ENCODE data around the gene IGLON5. TPM values are rescaled to one million over a fixed set of nuclear protein-coding genes. Genes with fewer than 3 reads are reported as not detected.

Gene IGLON5
- total RNA-seq, 2 experiments from 2014 or later = not detected

DNA sequence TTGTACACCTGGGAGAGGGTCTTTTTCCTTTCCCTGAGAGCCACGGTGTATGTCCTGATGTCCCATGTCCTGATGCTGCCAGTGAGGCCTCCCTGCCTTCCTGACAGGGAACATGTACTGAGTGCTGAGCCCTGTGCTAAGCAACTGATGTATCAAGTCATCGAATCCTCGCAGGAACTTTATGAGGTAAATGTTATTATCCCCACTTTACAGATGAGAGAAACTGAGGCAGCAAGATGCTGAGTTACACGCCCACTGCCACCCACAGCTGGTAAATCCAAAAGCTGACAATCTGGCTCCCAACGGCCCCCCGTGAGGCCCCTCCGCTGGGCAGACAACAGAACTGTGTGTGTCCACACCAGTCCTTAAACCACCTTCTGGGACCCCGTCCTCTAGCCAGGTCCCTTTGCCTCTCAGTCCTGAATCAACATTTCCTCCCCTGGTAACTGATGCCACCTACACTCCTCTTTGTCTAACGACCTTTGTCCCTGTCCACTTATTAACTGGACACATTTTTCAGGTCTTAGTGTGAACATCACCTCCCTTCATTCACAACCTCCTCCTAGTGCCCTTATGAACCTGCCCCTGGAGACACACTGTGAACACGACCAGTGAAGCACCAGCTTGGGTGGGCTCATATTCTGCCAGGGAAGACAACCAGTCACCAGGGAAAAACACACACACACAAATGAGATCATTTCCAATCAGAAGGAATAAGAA lies 35.9 kb downstream of the IGLON5 start:
- H3K36me3 ChIP-seq (ENCODE audit: insufficient read depth, low read length) = no peaks in the 10 kb centered on the region
- DNase-seq (ENCODE audit: low spot score) = no peak
- H3K27ac ChIP-seq (ENCODE audit: low read depth, low read length, poor library complexity, severe bottlenecking) = no peak overlapping the region
- no TSS peak for BruUV-seq (replicated peaks)
- H3K79me2 ChIP-seq (ENCODE audit: insufficient read depth, low read depth, low read length) = no peaks in the 10 kb centered on the region
- ChIA-PET CTCF (ENCODE audit: unreplicated experiment) (no interaction called here), POLR2A (no interaction called here)
- H3K4me2 ChIP-seq (ENCODE audit: low read length) = no peak overlapping the region
- no peaks in the 10 kb centered on the region for H4K20me1 ChIP-seq (ENCODE audit: insufficient read depth, low read length)
- H3K4me3 ChIP-seq (ENCODE audit: low read depth, low read length, poor library complexity, severe bottlenecking) = no peak overlapping the region
- TF ChIP-seq, protein P1, sequence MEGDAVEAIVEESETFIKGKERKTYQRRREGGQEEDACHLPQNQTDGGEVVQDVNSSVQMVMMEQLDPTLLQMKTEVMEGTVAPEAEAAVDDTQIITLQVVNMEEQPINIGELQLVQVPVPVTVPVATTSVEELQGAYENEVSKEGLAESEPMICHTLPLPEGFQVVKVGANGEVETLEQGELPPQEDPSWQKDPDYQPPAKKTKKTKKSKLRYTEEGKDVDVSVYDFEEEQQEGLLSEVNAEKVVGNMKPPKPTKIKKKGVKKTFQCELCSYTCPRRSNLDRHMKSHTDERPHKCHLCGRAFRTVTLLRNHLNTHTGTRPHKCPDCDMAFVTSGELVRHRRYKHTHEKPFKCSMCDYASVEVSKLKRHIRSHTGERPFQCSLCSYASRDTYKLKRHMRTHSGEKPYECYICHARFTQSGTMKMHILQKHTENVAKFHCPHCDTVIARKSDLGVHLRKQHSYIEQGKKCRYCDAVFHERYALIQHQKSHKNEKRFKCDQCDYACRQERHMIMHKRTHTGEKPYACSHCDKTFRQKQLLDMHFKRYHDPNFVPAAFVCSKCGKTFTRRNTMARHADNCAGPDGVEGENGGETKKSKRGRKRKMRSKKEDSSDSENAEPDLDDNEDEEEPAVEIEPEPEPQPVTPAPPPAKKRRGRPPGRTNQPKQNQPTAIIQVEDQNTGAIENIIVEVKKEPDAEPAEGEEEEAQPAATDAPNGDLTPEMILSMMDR (conservative IDR thresholded peaks at IDR 0.05; ENCODE audit: low read length) = no peak
- no peak for TF ChIP-seq EZH2phosphoT487 (IDR thresholded peaks at IDR 0.05; ENCODE audit: borderline replicate concordance, low read depth, low read length)
- H3K9me2 ChIP-seq (ENCODE audit: insufficient read depth, low read length) = no peaks in the 10 kb centered on the region
- no peaks in the 10 kb centered on the region for H3K4me1 ChIP-seq (ENCODE audit: insufficient read depth, low read length, poor library complexity, severe bottlenecking)
- H3K9me3 ChIP-seq (ENCODE audit: low read length) = no peaks in the 10 kb centered on the region
- no peak overlapping the region for H2AFZ ChIP-seq (ENCODE audit: low read length)
- intact Hi-C loops (cut with micrococcal nuclease; ENCODE audit: unreplicated experiment) = no loop called here

DNA sequence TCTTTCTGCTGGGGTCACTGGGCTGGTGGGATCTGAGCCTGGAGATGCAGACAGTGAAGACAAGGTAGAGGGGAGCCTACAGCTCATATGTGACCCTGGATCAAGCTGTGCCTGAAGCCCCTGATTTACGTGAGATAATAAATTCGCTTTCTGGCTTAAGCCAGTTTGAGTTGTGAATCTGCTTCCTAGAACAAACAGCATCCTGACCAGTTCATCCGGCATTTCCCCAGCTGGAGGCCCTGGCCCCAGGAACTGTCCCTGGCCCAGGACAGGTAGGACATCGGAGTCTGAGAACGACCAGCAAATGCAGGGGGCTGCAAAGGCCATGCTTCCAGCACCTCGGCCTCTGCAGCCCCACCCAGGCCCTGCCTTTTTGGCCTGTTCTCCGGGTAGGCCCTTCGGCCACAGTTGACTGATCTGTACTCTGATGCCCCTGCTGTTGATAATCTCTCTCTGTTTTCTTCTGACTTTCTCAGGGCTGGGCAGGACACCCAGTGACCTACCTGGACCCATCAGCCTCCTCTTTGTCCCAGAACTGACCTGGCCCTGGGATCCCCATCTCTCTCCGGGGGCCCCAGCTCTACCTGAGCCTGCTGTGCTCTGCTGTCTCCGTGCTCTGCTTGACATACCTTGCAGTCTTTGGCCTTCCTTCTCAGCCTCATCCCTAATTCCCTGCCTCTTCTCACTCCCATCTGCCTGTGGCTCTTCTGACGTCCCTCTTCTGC lies 40.0 kb downstream of the IGLON5 start:
- POLR2A ChIA-PET = no interaction called here
- H3K4me2 ChIP-seq (ENCODE audit: low read length) = no peak overlapping the region
- no peak overlapping the region for H3K27ac ChIP-seq (ENCODE audit: low read depth, low read length, poor library complexity, severe bottlenecking)
- TF ChIP-seq, protein P1 (conservative IDR thresholded peaks at IDR 0.05; ENCODE audit: low read length) = no peak
- no peak for TF ChIP-seq EZH2phosphoT487 (IDR thresholded peaks at IDR 0.05; ENCODE audit: borderline replicate concordance, low read depth, low read length)
- CTCF ChIA-PET (ENCODE audit: unreplicated experiment) = no interaction called here
- no peaks in the 10 kb centered on the region for H3K36me3 ChIP-seq (ENCODE audit: insufficient read depth, low read length)
- H2AFZ ChIP-seq (ENCODE audit: low read length) = no peak overlapping the region
- H4K20me1 ChIP-seq (ENCODE audit: insufficient read depth, low read length) = no peaks in the 10 kb centered on the region
- H3K4me1 ChIP-seq (ENCODE audit: insufficient read depth, low read length, poor library complexity, severe bottlenecking) = no peaks in the 10 kb centered on the region
- no peaks in the 10 kb centered on the region for H3K9me2 ChIP-seq (ENCODE audit: insufficient read depth, low read length)
- no peak for DNase-seq (ENCODE audit: low spot score)
- BruUV-seq (replicated peaks) = no TSS peak
- no peaks in the 10 kb centered on the region for H3K9me3 ChIP-seq (ENCODE audit: low read length)
- intact Hi-C loops (cut with micrococcal nuclease; ENCODE audit: unreplicated experiment) = no loop called here
- no peak overlapping the region for H3K4me3 ChIP-seq (ENCODE audit: low read depth, low read length, poor library complexity, severe bottlenecking)
- H3K79me2 ChIP-seq (ENCODE audit: insufficient read depth, low read depth, low read length) = no peaks in the 10 kb centered on the region

DNA sequence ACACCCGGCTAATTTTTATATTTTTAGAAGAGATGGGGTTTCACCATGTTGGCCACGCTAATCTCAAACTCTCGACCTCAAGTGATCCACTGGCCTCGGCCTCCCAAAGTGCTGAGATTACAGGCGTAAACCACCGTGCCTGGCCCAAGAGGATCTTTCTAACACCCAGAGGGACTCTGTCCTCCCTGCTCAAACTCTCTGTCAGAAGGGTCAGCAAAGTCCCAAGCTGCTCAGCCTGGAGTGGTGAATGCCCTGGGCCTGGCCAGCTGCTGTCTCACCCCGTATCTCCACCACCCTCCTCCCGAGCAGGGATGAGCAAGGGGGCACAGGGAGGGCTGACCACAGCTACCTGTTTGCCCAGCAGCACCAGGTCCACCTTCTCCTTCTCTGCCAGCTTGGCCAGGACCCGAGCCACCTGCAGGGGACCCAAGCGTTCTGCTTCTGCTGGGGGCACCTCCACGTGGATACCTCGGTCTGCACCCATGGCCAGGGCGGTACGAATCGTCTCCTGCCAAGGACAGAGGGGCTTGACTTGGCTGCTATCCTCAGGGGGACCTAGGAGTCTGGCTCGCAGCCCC lies 41.4 kb downstream of the IGLON5 start:
- H2AFZ ChIP-seq (ENCODE audit: low read length) = no peak overlapping the region
- TF ChIP-seq, protein P1 (conservative IDR thresholded peaks at IDR 0.05; ENCODE audit: low read length) = no peak
- no peak for TF ChIP-seq EZH2phosphoT487 (IDR thresholded peaks at IDR 0.05; ENCODE audit: borderline replicate concordance, low read depth, low read length)
- ChIA-PET CTCF (ENCODE audit: unreplicated experiment) (no interaction called here), POLR2A (no interaction called here)
- no TSS peak for BruUV-seq (replicated peaks)
- H3K27ac ChIP-seq (ENCODE audit: low read depth, low read length, poor library complexity, severe bottlenecking) = no peak overlapping the region
- no peaks in the 10 kb centered on the region for H3K36me3 ChIP-seq (ENCODE audit: insufficient read depth, low read length)
- H3K79me2 ChIP-seq (ENCODE audit: insufficient read depth, low read depth, low read length) = no peaks in the 10 kb centered on the region
- intact Hi-C loops (cut with micrococcal nuclease; ENCODE audit: unreplicated experiment) = no loop called here
- H3K4me1 ChIP-seq (ENCODE audit: insufficient read depth, low read length, poor library complexity, severe bottlenecking) = no peaks in the 10 kb centered on the region
- no peak overlapping the region for H3K4me2 ChIP-seq (ENCODE audit: low read length)
- no peaks in the 10 kb centered on the region for H3K9me3 ChIP-seq (ENCODE audit: low read length)
- H3K9me2 ChIP-seq (ENCODE audit: insufficient read depth, low read length) = no peaks in the 10 kb centered on the region
- no peak overlapping the region for H3K4me3 ChIP-seq (ENCODE audit: low read depth, low read length, poor library complexity, severe bottlenecking)
- H4K20me1 ChIP-seq (ENCODE audit: insufficient read depth, low read length) = no peaks in the 10 kb centered on the region
- DNase-seq (ENCODE audit: low spot score) = no peak

Data from OCI-LY7 (cell line).